Measurements from ENCODE around the gene CACNA2D2.

Gene CACNA2D2

DNA sequence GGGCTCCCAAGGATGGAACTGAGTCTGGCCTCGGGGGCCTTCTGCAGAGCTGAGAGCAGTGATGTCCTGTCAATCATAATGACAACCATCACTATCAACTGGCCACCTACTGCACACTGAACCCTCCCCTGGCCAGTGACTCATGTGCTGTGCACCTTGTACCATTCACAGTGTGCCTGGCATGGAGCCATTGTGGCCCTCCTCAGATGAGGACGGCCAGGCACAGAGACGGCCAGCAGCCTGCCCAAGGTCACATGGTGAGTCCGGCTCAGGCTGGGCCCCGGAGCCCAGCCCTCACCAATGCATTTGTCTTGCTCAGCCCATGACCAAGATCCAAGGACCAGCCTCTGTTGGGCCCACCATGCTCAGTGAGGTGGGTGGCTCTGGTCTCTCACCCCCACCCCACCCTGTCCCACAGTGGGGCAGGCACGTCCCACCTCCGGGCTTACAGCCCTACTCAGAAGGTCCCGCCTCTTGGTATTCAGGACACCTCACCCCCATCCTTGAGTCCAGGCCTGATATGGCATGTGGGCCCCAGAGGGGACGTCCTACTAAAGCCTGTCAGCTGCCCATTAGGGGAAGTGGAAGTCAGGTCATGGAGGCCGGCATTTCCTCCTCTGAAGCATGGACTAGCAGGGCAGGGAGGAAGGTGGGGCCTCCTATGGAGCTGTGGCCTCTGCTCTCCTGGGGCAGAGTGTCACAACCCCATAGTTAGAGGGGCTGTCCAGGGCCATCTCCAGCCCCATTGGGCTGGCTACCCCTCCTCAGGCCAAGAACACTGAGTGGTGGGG lies 108.2 kb downstream of the CACNA2D2 start:
- H3K4me3 Mint-ChIP-seq: no peak overlapping the region
- H3K36me3 Mint-ChIP-seq: no peaks in the 10 kb centered on the region
- no peak overlapping the region for H3K27ac Mint-ChIP-seq
- H3K4me1 Mint-ChIP-seq (ENCODE audit: low read depth): no peaks in the 10 kb centered on the region
- H3K9me3 Mint-ChIP-seq (ENCODE audit: low read depth): no peaks in the 10 kb centered on the region
- H3K27me3 Mint-ChIP-seq: no peaks in the 10 kb centered on the region

DNA sequence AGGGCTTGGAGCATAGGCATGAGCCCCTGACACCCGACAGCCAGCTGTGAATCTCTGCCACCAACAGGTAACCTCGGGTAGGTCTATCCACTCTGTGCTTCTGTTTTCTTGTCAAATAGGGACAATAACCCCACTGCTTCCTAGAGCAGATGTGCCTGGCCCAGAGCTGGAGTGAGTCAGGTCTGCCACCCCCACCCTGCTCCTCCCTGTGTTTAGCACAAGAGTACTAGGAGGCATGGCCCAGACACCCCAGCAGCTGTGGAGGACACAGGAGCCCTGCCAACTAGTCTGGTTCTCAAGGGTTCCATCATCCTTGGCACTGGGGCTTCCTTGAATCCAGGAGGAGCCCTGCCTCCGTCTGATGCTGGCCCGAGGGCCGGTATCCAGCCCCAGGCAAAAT lies 110.4 kb downstream of the CACNA2D2 start:
- no peaks in the 10 kb centered on the region for H3K4me1 Mint-ChIP-seq (ENCODE audit: low read depth)
- H3K27ac Mint-ChIP-seq: no peak overlapping the region
- H3K27me3 Mint-ChIP-seq: no peaks in the 10 kb centered on the region
- H3K36me3 Mint-ChIP-seq: no peaks in the 10 kb centered on the region
- no peaks in the 10 kb centered on the region for H3K9me3 Mint-ChIP-seq (ENCODE audit: low read depth)
- no peak overlapping the region for H3K4me3 Mint-ChIP-seq

DNA sequence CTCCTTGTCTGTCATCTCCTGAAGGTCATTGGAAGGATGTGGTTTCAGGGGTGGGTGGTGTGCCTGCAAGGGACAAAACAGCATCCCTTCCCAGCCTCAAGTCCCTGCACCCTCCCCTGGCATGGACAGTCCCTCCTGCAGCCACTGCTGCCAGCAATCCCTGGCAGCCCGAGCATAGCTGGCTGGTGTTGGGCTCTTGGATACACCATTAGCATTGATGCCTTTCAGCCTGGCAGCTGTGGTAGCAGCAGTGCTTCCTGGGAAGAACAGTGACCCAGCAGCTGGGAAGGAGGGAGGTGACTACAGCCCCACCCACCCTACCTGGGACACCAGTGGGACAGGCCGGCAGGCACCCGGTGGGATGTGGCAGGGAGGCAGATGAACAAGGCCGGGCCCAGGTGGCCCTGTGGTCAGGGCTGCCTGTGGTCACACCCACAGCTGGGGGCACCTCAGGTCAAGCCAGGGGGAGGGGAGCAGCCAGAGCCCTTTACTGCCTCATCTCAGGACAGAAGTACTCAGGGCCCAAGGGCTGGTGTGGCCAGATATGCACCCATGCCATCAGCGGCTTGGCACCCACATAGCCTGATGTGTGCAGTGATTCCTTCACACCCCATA lies 111.2 kb downstream of the CACNA2D2 start:
- H3K4me1 Mint-ChIP-seq (ENCODE audit: low read depth): no peaks in the 10 kb centered on the region
- H3K27ac Mint-ChIP-seq: no peak overlapping the region
- H3K4me3 Mint-ChIP-seq: no peak overlapping the region
- H3K27me3 Mint-ChIP-seq: no peaks in the 10 kb centered on the region
- no peaks in the 10 kb centered on the region for H3K9me3 Mint-ChIP-seq (ENCODE audit: low read depth)
- no peaks in the 10 kb centered on the region for H3K36me3 Mint-ChIP-seq

DNA sequence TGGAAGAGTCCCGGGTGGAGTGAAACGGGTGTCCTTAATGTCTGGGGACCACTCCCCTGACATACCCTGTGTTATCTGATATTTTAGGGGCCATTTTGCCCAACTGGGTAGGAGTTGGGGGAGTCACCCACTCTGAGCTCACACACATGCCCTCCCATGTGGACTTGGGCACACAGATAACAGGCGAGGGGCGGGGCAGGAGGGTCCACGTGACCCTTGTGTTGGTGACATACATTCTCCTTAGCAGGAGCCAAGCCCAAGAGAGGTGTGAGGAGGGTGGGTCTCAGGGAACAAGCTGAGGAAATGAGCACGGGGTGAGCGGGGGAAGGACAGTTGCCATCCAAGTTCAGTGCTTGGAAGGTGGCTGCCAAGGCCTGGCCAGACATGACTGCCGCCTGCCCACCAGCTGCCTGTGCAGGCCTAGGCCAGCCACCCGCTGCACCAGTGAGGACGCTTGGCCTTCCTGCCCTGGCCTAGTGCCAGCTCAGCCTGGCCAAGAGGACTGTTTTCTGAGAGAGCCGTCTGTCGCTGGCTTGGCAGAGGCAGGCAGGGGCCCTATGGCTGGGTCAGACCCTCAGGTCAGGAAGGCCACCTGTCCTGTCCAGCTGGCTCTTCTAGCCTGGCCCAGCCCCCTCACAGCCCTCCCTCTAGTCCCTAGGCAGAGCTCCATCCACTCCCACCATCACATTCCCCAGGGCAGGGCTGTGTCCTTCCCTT lies 112.8 kb downstream of the CACNA2D2 start:
- Mint-ChIP-seq H3K27ac (no peak overlapping the region), H3K27me3 (no peaks in the 10 kb centered on the region), H3K36me3 (no peaks in the 10 kb centered on the region), H3K4me1 (ENCODE audit: low read depth) (no peaks in the 10 kb centered on the region), H3K9me3 (ENCODE audit: low read depth) (no peaks in the 10 kb centered on the region), H3K4me3 (no peak overlapping the region)

DNA sequence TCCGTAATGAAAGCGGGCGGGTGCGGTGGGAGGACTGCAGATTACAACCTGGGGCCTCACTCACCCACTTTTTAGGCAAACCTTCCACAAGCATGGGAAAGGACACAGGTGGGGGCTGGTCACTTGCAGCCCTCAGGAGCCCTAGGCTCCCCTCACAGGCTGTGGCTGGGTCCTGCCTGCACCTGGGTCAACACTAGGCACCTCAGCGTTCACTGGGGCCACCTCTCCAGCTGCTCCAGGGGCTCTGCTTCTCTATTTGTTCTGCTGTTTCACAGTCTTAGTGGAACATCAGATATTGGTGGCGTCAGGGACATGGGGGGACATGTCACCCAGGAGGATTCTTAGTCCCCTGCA lies 114.0 kb downstream of the CACNA2D2 start:
- H3K9me3 Mint-ChIP-seq (ENCODE audit: low read depth): no peaks in the 10 kb centered on the region
- H3K27ac Mint-ChIP-seq: no peak overlapping the region
- no peaks in the 10 kb centered on the region for H3K36me3 Mint-ChIP-seq
- H3K4me3 Mint-ChIP-seq: no peak overlapping the region
- no peaks in the 10 kb centered on the region for H3K27me3 Mint-ChIP-seq
- no peaks in the 10 kb centered on the region for H3K4me1 Mint-ChIP-seq (ENCODE audit: low read depth)

DNA sequence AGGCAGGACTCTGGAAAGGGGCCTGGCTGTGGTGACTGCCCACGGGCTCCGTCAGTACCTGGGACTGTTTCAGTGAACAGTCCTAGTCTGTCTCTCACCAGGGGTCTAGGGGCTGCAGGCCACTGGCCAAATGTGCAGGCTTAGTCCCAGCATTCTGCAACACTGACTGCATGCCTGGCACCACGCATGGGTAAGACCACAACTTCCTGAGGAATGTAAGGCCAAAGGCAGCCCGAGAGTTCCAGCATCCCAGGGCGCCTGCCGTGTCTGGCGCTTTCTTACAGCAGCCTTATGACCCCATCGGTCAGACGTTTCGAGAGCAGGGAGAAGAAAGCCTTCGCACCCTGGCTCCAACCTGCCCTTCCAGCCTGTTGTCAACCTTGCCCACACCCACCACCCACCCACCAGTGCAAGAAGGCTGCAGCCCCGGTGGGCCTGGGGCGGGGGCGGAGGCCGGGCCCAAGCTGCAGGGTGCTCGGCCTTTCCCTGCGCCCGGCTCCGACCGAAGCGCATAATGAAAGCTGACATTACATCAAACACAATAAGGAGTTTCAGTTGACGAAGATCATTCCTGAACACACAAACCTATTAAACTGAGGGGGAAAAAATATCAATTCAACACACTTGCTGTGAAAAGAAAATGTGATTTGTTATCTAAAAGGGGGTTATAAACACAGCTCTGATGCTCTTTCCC lies 114.6 kb downstream of the CACNA2D2 start:
- Mint-ChIP-seq H3K4me3 (no peak overlapping the region), H3K36me3 (no peaks in the 10 kb centered on the region), H3K9me3 (ENCODE audit: low read depth) (no peaks in the 10 kb centered on the region), H3K27ac (no peak overlapping the region), H3K4me1 (ENCODE audit: low read depth) (no peaks in the 10 kb centered on the region), H3K27me3 (no peaks in the 10 kb centered on the region)

DNA sequence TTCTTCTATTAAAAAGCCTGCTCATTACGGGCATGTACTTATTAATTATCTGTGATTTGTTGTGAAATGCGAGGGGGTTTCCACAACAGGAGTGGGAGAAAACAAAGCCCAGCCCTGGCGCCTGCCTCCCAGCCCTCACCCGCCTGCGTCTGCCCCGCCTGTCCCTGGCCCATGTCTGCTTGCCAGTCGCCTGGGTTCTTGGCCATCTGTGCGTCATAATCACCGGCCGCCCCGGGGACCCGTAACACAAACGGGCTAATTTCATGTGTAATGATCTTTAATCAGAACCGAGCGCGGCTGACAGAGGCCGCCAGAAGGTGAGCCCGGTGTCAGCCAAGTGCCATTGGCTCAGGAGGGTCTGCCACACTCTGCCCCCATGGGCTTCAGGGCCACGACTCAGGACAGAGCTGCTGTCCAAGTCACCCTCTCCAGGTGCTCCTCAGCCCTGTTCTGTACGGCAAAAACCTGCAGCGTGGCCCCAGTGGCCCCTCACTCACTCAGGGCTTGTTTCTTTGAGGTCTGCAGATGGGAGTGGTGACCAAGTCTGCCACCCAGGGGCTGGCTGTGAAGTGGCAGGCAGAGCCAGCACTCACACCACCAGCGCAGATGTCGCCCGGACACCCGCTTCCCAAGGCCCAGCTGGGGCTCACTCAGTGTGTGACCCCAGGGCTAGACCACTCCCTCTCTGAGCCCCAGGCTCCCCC lies 115.3 kb downstream of the CACNA2D2 start:
- Mint-ChIP-seq H3K27ac (no peak overlapping the region), H3K36me3 (no peaks in the 10 kb centered on the region), H3K27me3 (no peaks in the 10 kb centered on the region), H3K4me1 (ENCODE audit: low read depth) (no peaks in the 10 kb centered on the region), H3K4me3 (no peak overlapping the region), H3K9me3 (ENCODE audit: low read depth) (no peaks in the 10 kb centered on the region)

DNA sequence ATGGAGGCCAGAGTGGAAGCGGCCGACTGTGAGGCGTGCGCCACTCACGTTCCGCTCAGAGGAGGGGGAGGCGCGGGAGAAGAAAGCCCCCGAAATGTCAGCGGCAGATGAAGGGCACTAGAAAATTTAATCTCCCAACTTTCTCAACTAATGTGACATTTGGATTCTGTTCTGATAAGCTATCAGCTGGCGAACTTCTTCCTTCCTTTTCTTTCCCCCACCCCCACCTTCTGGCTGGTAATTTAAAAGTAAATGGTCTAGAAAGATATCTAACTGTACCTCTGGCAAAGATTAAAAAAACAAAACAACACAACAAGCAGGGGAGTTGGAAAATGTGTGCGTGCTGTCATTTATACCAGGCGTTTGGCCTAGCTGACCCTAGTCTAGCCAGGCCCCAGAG lies 117.7 kb downstream of the CACNA2D2 start:
- no peaks in the 10 kb centered on the region for H3K9me3 Mint-ChIP-seq (ENCODE audit: low read depth)
- no peaks in the 10 kb centered on the region for H3K27me3 Mint-ChIP-seq
- H3K4me3 Mint-ChIP-seq: no peak overlapping the region

DNA sequence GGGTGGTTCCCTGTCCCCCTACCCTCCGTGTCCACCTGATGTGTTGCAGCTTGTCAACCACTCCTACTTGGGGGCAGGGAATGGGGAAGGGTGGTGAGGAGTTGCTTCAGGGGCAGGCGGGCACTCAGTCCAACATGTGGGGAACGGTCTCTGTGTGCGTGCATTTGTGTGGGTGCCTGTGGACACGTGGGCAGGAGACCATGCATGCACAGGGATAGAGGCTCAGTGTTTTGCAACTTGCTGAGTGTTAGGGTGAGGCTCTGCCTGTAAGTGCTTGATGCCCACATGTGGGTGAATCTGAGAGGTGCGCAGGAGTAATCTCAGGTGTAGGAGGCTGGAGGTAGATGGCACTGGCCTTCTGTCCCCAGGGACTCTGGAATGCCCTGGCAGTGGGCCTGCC lies 119.7 kb downstream of the CACNA2D2 start:
- Mint-ChIP-seq H3K4me3 (no peak overlapping the region), H3K36me3 (no peaks in the 10 kb centered on the region), H3K9me3 (ENCODE audit: low read depth) (no peaks in the 10 kb centered on the region), H3K27ac (no peak overlapping the region), H3K4me1 (ENCODE audit: low read depth) (no peaks in the 10 kb centered on the region), H3K27me3 (no peaks in the 10 kb centered on the region)

More for the DNA sequence above, 117.7 kb downstream of the CACNA2D2 start:
- no peak overlapping the region for H3K27ac Mint-ChIP-seq
- no peaks in the 10 kb centered on the region for H3K4me1 Mint-ChIP-seq (ENCODE audit: low read depth)
- no peaks in the 10 kb centered on the region for H3K36me3 Mint-ChIP-seq

DNA sequence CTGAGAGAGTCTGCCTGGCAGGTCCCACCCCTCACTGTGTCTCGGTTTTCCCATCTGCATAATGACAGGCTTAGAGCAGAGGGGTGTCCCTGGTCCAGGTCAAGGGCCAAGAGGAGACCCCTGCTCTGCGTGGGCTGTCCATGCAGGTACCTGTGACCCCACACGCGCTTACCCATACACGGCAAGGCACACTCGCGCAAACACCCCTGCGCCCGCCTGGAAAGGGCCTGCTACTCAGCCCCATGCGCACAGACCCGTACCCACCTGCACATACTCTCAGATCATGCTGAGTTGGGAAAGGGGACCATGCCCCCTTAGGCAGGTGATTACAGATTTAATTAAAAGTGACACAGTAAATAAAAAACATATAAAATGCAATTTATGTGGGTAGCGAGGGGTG lies 120.7 kb downstream of the CACNA2D2 start:
- Mint-ChIP-seq H3K9me3 (ENCODE audit: low read depth) (no peaks in the 10 kb centered on the region), H3K4me3 (no peak overlapping the region), H3K4me1 (ENCODE audit: low read depth) (no peaks in the 10 kb centered on the region), H3K27ac (no peak overlapping the region), H3K27me3 (no peaks in the 10 kb centered on the region), H3K36me3 (no peaks in the 10 kb centered on the region)

DNA sequence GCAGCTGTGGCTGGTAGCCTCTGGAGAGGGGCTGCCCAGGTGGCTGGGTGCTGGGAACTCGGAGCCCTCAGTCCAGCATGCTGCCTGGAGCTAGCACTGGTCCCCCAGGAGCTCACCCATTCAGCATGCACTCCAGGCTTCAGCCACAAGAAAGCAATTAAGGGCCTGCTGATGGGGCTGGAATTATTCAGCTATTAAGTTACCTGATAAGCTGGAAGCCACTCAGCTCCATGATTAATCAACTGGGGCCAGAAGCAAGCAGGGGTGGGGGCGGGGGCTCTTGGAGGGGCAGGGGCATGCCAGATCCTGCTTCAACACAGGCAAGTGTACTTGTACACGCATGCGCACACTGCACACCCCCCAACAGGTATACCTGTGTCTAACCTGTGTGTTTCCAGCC lies 122.1 kb downstream of the CACNA2D2 start:
- Mint-ChIP-seq H3K4me3 (no peak overlapping the region), H3K27ac (no peak overlapping the region), H3K36me3 (no peaks in the 10 kb centered on the region), H3K9me3 (ENCODE audit: low read depth) (no peaks in the 10 kb centered on the region), H3K27me3 (no peaks in the 10 kb centered on the region), H3K4me1 (ENCODE audit: low read depth) (no peaks in the 10 kb centered on the region)

DNA sequence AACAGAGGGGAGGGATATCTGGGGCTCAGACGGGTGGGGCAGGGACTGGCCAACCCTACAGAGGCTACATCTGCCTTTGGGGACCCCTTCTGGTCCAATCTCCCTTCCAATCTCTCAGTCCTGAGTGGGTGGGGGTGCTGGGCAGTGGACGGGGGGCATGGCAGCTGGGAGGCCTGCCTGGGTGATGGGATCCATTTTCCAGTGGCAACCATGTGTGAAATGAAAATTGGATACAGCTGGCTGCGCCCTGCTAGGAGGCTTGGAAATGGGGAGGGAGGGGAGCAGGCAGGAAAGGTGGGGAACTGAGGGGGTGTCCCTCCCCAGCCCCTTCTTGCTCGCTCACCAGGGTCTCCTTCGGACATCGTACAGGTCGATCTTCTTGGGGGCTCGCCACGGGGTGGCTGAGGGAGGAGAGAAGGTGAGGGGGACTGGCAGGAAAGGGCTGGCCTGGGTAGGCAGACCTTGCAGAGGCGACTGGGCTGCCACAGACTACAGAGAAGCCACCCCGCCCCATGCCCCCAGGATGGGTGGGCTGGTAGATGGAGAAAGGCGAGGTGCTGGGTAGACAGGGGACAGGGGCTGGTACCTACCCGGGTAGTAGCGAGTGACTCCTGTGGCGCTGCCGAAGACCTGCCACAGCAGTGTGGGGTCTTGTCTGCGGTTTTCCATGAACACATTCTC lies 122.9 kb downstream of the CACNA2D2 start:
- Mint-ChIP-seq H3K27me3 (no peaks in the 10 kb centered on the region), H3K4me1 (ENCODE audit: low read depth) (no peaks in the 10 kb centered on the region), H3K27ac (no peak overlapping the region), H3K4me3 (no peak overlapping the region), H3K36me3 (no peaks in the 10 kb centered on the region), H3K9me3 (ENCODE audit: low read depth) (no peaks in the 10 kb centered on the region)

DNA sequence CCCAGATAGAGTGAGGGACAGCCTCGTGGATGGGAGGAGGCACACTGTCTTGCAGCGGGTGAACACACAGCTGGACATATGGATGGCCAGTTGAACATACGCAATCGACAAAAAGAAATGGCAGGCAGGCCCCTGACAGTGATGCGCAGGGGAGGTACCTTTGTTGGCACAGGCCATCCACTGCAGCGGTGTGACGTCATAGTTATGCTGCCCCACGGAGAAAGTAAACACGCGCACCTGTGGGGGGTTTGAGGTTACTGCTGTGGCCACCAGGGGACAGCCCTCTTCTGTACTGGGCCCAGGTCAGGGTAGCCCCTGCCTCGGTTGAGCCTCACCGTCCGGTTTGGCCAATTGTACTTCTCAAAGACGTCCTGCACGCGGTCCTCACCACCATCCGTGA lies 124.7 kb downstream of the CACNA2D2 start:
- H3K4me1 Mint-ChIP-seq (ENCODE audit: low read depth): no peaks in the 10 kb centered on the region
- H3K4me3 Mint-ChIP-seq: no peak overlapping the region
- no peaks in the 10 kb centered on the region for H3K36me3 Mint-ChIP-seq
- no peaks in the 10 kb centered on the region for H3K27me3 Mint-ChIP-seq
- no peak overlapping the region for H3K27ac Mint-ChIP-seq
- no peaks in the 10 kb centered on the region for H3K9me3 Mint-ChIP-seq (ENCODE audit: low read depth)

DNA sequence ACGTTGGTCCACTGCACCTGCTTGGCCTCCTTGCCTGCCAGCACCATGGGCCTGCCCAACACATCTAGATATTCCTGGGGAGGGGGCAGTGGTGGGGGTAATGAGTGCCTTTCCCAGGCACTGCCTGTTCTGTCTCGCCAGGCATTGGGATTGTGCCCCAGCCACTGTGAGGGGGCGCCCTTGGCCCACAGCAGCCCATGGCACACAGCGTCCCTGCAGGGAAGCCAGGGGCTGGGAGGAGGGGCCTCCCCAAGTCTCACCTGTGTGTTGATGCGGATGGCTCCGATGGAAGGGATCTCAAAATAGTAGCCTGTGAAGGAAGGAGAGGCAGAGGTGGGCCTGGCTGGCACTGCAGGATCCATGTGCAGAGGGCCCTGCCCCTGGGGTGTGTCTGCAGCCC lies 125.4 kb downstream of the CACNA2D2 start:
- Mint-ChIP-seq H3K27me3 (no peaks in the 10 kb centered on the region), H3K27ac (no peak overlapping the region), H3K9me3 (ENCODE audit: low read depth) (no peaks in the 10 kb centered on the region), H3K36me3 (no peaks in the 10 kb centered on the region), H3K4me3 (no peak overlapping the region), H3K4me1 (ENCODE audit: low read depth) (peaks cover 2% of the 10 kb centered on the region)

Data from activated naive CD8-positive, alpha-beta T cell (primary cell).